ENCODE data around the gene ARMC8. TPM values are rescaled to one million over a fixed set of nuclear protein-coding genes. Genes with fewer than 3 reads are reported as not detected.

Gene ARMC8
- total RNA-seq, 1 donor from 2014 or later = 54.4 TPM

DNA sequence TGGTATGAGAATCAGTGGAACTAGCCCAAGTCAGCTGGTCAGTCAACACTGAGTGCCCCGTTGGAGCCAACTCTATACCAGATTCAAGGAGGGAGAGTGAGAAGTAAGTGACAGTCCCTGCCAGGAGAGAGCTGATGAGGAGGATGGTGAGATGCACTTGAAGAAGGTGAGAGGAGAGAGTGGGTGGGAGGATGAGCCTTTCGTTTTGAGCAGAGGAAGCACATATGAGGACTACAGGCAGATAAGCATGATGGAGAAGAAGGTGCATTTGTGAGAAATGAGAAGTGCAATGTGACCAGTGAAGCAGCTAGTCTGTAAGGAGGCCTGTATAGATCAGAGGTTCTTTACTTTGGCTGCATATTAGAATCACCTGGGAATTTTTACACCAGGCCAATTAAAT is 102.2 kb downstream of the ARMC8 start:
- no peaks in the 10 kb centered on the region for H3K9me3 Mint-ChIP-seq (ENCODE audit: unreplicated experiment)
- H3K4me3 Mint-ChIP-seq (ENCODE audit: unreplicated experiment) = no peak overlapping the region
- no peak overlapping the region for H3K27ac Mint-ChIP-seq (ENCODE audit: unreplicated experiment)
- DNase-seq = no peak
- TF ChIP-seq, protein P1, sequence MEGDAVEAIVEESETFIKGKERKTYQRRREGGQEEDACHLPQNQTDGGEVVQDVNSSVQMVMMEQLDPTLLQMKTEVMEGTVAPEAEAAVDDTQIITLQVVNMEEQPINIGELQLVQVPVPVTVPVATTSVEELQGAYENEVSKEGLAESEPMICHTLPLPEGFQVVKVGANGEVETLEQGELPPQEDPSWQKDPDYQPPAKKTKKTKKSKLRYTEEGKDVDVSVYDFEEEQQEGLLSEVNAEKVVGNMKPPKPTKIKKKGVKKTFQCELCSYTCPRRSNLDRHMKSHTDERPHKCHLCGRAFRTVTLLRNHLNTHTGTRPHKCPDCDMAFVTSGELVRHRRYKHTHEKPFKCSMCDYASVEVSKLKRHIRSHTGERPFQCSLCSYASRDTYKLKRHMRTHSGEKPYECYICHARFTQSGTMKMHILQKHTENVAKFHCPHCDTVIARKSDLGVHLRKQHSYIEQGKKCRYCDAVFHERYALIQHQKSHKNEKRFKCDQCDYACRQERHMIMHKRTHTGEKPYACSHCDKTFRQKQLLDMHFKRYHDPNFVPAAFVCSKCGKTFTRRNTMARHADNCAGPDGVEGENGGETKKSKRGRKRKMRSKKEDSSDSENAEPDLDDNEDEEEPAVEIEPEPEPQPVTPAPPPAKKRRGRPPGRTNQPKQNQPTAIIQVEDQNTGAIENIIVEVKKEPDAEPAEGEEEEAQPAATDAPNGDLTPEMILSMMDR (IDR thresholded peaks at IDR 0.05; ENCODE audit: partially characterized antibody, unreplicated experiment) = no peak
- H3K27me3 Mint-ChIP-seq (ENCODE audit: unreplicated experiment) = no peaks in the 10 kb centered on the region
- peaks cover 5% of the 10 kb centered on the region for H3K36me3 Mint-ChIP-seq (ENCODE audit: unreplicated experiment)
- H3K4me1 Mint-ChIP-seq (ENCODE audit: low read depth, unreplicated experiment) = no peaks in the 10 kb centered on the region

DNA sequence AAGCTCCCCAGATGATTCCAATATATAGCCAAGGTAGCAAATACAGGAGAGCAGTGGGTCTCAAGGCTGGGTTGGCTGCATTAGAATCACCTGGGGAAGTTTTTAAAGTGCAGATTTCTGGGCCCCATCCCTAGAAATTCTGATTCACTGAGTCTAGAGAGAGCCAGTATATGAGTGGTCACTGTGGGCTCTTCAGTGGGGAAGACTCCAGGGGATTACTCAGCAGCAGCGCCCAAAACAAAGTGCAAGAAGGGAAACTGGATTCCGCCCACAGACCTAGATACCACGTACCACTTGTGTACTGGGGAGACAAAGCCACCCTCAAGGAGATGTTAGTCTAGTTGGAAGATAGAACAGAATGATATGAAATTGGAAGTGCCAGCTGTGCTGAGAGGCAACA is 102.6 kb downstream of the ARMC8 start:
- no peak for DNase-seq
- H3K27me3 Mint-ChIP-seq (ENCODE audit: unreplicated experiment) = no peaks in the 10 kb centered on the region
- no peaks in the 10 kb centered on the region for H3K9me3 Mint-ChIP-seq (ENCODE audit: unreplicated experiment)
- no peak overlapping the region for H3K4me3 Mint-ChIP-seq (ENCODE audit: unreplicated experiment)
- H3K4me1 Mint-ChIP-seq (ENCODE audit: low read depth, unreplicated experiment) = no peaks in the 10 kb centered on the region
- no peak overlapping the region for H3K27ac Mint-ChIP-seq (ENCODE audit: unreplicated experiment)
- TF ChIP-seq, protein P1 (IDR thresholded peaks at IDR 0.05; ENCODE audit: partially characterized antibody, unreplicated experiment) = no peak
- peaks cover 5% of the 10 kb centered on the region for H3K36me3 Mint-ChIP-seq (ENCODE audit: unreplicated experiment)

DNA sequence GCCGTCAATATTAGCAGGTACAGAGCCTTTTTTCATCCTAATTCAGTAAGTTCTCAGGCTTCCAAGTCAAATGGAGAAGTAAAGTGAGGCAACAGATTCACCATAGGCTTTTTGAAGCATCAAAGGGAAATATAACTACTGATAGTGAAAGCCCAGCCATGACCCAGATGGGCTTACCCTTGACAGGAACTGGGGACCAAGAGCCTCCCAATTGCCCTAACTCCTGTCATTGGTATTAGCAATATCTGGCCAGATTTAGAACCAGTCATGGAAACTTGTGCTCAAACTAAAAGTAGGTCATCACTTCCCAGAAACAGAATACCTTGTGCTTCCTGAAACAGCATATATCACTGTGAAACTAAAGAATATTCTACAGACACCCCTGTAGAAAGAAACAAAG is 109.5 kb downstream of the ARMC8 start:
- peaks cover 4% of the 10 kb centered on the region for H3K27me3 Mint-ChIP-seq (ENCODE audit: unreplicated experiment)
- H3K9me3 Mint-ChIP-seq (ENCODE audit: unreplicated experiment) = no peaks in the 10 kb centered on the region
- H3K4me3 Mint-ChIP-seq (ENCODE audit: unreplicated experiment) = no peak overlapping the region
- peaks cover 4% of the 10 kb centered on the region for H3K4me1 Mint-ChIP-seq (ENCODE audit: low read depth, unreplicated experiment)
- no peaks in the 10 kb centered on the region for H3K36me3 Mint-ChIP-seq (ENCODE audit: unreplicated experiment)
- DNase-seq = no peak
- TF ChIP-seq, protein P1 (IDR thresholded peaks at IDR 0.05; ENCODE audit: partially characterized antibody, unreplicated experiment) = no peak
- H3K27ac Mint-ChIP-seq (ENCODE audit: unreplicated experiment) = no peak overlapping the region

DNA sequence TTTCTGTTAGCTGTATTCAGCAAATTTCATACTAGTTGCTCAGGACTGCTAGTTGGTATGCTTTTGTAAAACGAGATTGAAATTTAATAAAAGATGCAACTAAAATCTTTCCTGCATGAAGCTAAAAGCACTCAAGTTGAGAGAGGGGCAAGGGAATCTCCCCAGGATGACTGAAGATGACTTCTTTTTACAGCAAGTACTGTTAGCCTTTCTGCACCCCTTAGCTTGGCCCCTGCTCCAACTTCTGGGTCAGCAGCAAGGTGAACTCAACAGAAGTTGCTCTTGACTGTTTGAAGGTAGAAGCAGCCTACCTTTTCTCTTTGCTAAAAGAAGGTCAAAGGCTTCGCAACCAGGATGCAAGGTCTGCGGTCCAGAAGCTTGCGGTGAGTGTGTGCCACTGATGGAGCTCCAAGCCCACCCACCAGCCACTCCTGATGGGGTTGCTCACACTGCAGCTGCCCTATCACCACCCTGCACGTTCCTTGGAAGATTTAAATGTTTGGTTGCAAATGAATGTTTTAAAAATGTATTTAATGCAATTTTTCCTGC is 110.0 kb downstream of the ARMC8 start:
- Mint-ChIP-seq H3K36me3 (ENCODE audit: unreplicated experiment) (no peaks in the 10 kb centered on the region), H3K4me1 (ENCODE audit: low read depth, unreplicated experiment) (peaks cover 4% of the 10 kb centered on the region), H3K9me3 (ENCODE audit: unreplicated experiment) (no peaks in the 10 kb centered on the region), H3K27ac (ENCODE audit: unreplicated experiment) (no peak overlapping the region), H3K4me3 (ENCODE audit: unreplicated experiment) (no peak overlapping the region), H3K27me3 (ENCODE audit: unreplicated experiment) (peaks cover 4% of the 10 kb centered on the region)
- TF ChIP-seq, protein P1 (IDR thresholded peaks at IDR 0.05; ENCODE audit: partially characterized antibody, unreplicated experiment) = no peak
- no peak for DNase-seq

DNA sequence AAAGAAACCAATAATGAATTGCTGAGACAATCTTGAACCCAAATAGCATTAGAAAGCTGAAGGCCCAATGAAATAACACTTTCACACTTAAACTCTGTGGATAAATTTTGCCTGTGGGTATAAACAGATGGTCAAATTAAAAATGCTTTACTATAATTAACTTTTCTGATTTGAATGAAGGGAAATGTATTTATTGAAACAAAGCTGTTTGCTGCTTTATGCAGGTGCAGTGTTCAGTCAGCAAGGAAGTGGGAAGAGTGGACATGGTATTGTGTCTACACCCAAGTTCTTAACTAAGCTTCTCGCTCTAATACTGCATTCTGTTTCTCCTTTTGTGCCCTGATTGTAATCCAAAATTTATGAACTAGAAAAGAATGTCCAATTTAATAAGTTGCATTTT is 110.8 kb downstream of the ARMC8 start:
- H3K4me1 Mint-ChIP-seq (ENCODE audit: low read depth, unreplicated experiment) = peaks cover 4% of the 10 kb centered on the region
- no peak overlapping the region for H3K27ac Mint-ChIP-seq (ENCODE audit: unreplicated experiment)
- H3K4me3 Mint-ChIP-seq (ENCODE audit: unreplicated experiment) = no peak overlapping the region
- TF ChIP-seq, protein P1 (IDR thresholded peaks at IDR 0.05; ENCODE audit: partially characterized antibody, unreplicated experiment) = no peak
- H3K36me3 Mint-ChIP-seq (ENCODE audit: unreplicated experiment) = no peaks in the 10 kb centered on the region
- H3K27me3 Mint-ChIP-seq (ENCODE audit: unreplicated experiment) = peaks cover 4% of the 10 kb centered on the region
- no peak for DNase-seq
- H3K9me3 Mint-ChIP-seq (ENCODE audit: unreplicated experiment) = peaks cover 3% of the 10 kb centered on the region
